Bronchial epithelial cell (primary cell): ENCODE measurements around the gene PPOX. TPM values are rescaled to one million over a fixed set of nuclear protein-coding genes. Genes with fewer than 3 reads are reported as not detected.
A peak's percentile ranks its signal among the peaks of the same experiment; 100 is the strongest.

Source experiments
- DNase-seq: peaks from one replicate; pipeline ENCODE4 v3.0.0-alpha.2; 2010; ENCODE audit warnings: low read depth
- FAIRE-seq: peaks from 2 replicates; lab custom pipeline; 2011; peaks lifted over from hg19 to GRCh38; lab: Jason Lieb, UNC
- H3K27me3 ChIP-seq: 2 replicates; pipeline ENCODE4 v1.5.1; 2011; ENCODE audit warnings: low read length; ENCODE audit not compliant: control insufficient read depth, insufficient read depth
- H3K36me3 ChIP-seq: 2 replicates; pipeline ENCODE4 v1.5.1; 2011; ENCODE audit warnings: low read length; ENCODE audit not compliant: control insufficient read depth, insufficient read depth
- H3K4me3 ChIP-seq: 2 replicates; pipeline ENCODE4 v1.5.1; 2011; ENCODE audit warnings: mild to moderate bottlenecking, low read depth, low read length, control low read depth
- total RNA-seq: library from RNA; depleted of rRNA; stranded (reverse); fragments of >200 nt; gene quantifications from 2 replicates; pipeline ENCODE4 v1.2.1, GENCODE V29; 2014
- TF ChIP-seq, protein P1 (sequence below): IDR thresholded peaks from 2 replicates; pipeline ENCODE4 v1.5.1; 2011; ENCODE audit warnings: mild to moderate bottlenecking, moderate library complexity, low read length, control low read depth, inconsistent platforms; ENCODE audit not compliant: insufficient read depth, severe bottlenecking

Gene PPOX
- total RNA-seq, 1 donor from 2014 or later: 10.0 TPM

GRCh38 chr1:161200992-161201835 is 35.0 kb downstream of the PPOX start:
- Histone ChIP-seq H3K4me3 (no peak overlapping the region), H3K27me3 (no peaks in the 10 kb centered on the region), H3K36me3 (peaks cover 3% of the 10 kb centered on the region)
- TF ChIP-seq, protein P1, sequence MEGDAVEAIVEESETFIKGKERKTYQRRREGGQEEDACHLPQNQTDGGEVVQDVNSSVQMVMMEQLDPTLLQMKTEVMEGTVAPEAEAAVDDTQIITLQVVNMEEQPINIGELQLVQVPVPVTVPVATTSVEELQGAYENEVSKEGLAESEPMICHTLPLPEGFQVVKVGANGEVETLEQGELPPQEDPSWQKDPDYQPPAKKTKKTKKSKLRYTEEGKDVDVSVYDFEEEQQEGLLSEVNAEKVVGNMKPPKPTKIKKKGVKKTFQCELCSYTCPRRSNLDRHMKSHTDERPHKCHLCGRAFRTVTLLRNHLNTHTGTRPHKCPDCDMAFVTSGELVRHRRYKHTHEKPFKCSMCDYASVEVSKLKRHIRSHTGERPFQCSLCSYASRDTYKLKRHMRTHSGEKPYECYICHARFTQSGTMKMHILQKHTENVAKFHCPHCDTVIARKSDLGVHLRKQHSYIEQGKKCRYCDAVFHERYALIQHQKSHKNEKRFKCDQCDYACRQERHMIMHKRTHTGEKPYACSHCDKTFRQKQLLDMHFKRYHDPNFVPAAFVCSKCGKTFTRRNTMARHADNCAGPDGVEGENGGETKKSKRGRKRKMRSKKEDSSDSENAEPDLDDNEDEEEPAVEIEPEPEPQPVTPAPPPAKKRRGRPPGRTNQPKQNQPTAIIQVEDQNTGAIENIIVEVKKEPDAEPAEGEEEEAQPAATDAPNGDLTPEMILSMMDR: no peak
- no peak for DNase-seq
- no peak for FAIRE-seq

GRCh38 chr1:161201836-161202712 is 35.8 kb downstream of the PPOX start, which contains the start of gene NDUFS2:
TSS of gene NDUFS2 (plus strand) at chr1:161202367. CDS start at chr1:161202386, 19 bp downstream.
- Histone ChIP-seq H3K36me3 (peaks cover 10% of the 10 kb centered on the region), H3K4me3 (peak within 1 kb of the TSS; percentile 71), H3K27me3 (no peaks in the 10 kb centered on the region)
- TF ChIP-seq, protein P1: peak; percentile 26
- peak; percentile 64 for FAIRE-seq
- DNase-seq: peak; percentile 97

DNA sequence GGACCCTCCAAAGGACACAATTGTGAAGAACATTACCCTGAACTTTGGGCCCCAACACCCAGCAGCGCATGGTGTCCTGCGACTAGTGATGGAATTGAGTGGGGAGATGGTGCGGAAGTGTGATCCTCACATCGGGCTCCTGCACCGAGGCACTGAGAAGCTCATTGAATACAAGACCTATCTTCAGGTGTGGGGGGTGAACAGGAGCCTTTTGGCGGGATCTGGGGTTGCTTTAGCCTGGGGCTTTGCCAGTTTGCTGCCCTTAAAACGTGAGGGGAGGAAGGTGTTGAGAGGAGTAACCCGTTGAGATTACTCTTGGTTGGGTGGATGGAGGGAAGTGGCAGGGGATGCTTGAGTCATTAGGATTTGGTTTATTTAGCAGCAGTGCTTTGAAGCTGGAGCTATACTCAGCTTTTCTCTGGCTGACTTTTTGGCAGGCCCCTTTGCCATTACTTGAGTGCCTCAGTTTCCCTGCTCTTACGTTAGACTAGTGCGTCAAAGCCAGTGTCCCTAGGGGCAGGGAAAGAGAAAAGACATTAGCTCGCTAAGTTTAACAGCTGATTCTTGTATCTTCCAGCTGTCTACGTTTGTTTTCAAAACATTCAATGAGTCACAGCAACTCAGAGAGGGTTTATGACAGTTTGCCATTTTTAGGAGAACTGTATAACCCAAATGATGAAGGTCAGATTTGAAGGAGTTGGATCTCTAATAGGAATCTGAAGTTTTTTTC is 40.4 kb downstream of the PPOX start:
- H3K4me3 ChIP-seq: no peak overlapping the region
- H3K36me3 ChIP-seq: peaks cover 24% of the 10 kb centered on the region
- TF ChIP-seq, protein P1: no peak

GRCh38 chr1:161207173-161207572 is 40.9 kb downstream of the PPOX start:
- DNase-seq (no peak), FAIRE-seq (no peak)
- peaks cover 29% of the 10 kb centered on the region for H3K36me3 ChIP-seq
- TF ChIP-seq, protein P1: no peak
- no peak overlapping the region for H3K4me3 ChIP-seq
- no peaks in the 10 kb centered on the region for H3K27me3 ChIP-seq

More for the DNA sequence above, 40.4 kb downstream of the PPOX start:
- H3K27me3 ChIP-seq: no peaks in the 10 kb centered on the region
- FAIRE-seq (no peak), DNase-seq (no peak)

DNA sequence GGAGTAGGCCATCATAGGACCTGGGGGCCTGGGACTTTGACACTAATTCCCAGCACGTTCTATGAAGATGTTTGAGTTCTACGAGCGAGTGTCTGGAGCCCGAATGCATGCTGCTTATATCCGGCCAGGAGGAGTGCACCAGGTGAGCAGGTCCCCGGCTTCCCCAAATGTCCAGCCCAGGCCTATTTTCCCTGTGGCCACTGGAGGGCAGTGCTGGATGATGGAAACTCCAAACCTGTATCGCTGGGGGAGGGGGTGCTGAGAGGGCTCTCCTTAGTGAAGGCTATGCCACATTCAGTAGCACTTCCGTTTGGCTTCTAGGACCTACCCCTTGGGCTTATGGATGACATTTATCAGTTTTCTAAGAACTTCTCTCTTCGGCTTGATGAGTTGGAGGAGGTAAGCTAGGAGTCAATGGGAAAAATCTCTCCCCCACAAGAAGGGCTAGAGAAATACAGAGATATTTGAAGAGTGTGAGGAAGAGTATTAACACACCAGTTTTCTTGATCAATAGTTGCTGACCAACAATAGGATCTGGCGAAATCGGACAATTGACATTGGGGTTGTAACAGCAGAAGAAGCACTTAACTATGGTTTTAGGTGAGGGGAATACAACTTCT is 43.7 kb downstream of the PPOX start:
- peaks cover 36% of the 10 kb centered on the region for H3K36me3 ChIP-seq
- FAIRE-seq: no peak
- DNase-seq: peak; percentile 64

More for the DNA sequence above, 43.7 kb downstream of the PPOX start:
- H3K27me3 ChIP-seq: no peaks in the 10 kb centered on the region
- H3K4me3 ChIP-seq: no peak overlapping the region
- TF ChIP-seq, protein P1: peak; percentile 92
